Psoas muscle (tissue), 8 donors: ENCODE results near the gene ANKRD1. TPM values are rescaled to one million over a fixed set of nuclear protein-coding genes. Genes with fewer than 3 reads are reported as not detected.

ENCODE experiments used
- ATAC-seq, 4 donors: fragments of 200-7000 bp; cut with Tn5 transposase; one replicate each; pipeline ENCODE4 v1.9.1; 2020; ENCODE audit warnings: moderate library complexity in 3 of 4, mild to moderate bottlenecking in 2 of 4
- DNase-seq, 2 donors: peaks; one replicate each; pipeline ENCODE4 v3.0.0-alpha.2; 2020
- H3K27ac ChIP-seq: fragments of 200-600 bp; one replicate; pipeline ENCODE4 v1.8.0; 2022
- H3K27me3 ChIP-seq, 3 donors: fragments of 200-600 bp in 1 of 3; one replicate each; pipeline versions ENCODE4 v1.6.1 to v1.8.0; 2013 to 2022; ENCODE audit warnings: low read length in 2 of 3, mild to moderate bottlenecking in 2 of 3, moderate library complexity in 1 of 3; ENCODE audit not compliant: insufficient read depth in 3 of 3
- H3K36me3 ChIP-seq, 2 donors: fragments of 200-600 bp in 1 of 2; one replicate each; pipeline versions ENCODE4 v1.6.1 to v1.8.0; 2013 to 2022; ENCODE audit warnings: low read depth in 1 of 2, mild to moderate bottlenecking in 1 of 2, moderate library complexity in 1 of 2; ENCODE audit not compliant: insufficient read depth in 1 of 2
- H3K4me1 ChIP-seq: fragments of 200-600 bp; one replicate; pipeline ENCODE4 v1.8.0; 2022
- H3K4me3 ChIP-seq: fragments of 200-600 bp; one replicate; pipeline ENCODE4 v1.8.0; 2022; ENCODE audit warnings: mild to moderate bottlenecking
- H3K9me3 ChIP-seq: fragments of 200-600 bp; one replicate; pipeline ENCODE4 v1.8.0; 2022
- CTCF ChIP-seq: fragments of 200-600 bp; IDR thresholded peaks from one replicate; pipeline ENCODE4 v1.8.0; 2022; ENCODE audit warnings: antibody characterized with exemption
- WGBS, 3 donors: extraction: QIAGEN DNeasy Blood & Tissue Kit; methylation state at CpG; one replicate each; pipeline versions ENCODE4 v1.1.6 to v1.1.7; 2013; 5-methylcytosine and 5-hydroxymethylcytosine counted together
- intact Hi-C, 2 donors: fragments of 100-400 bp; cut with DNase I; formaldehyde crosslinking; loops; one replicate each; pipeline versions ENCODE4 v1.11.0 to v1.14.2; 2022
- polyA plus RNA-seq, 3 donors: library from polyadenylated mRNA; stranded (reverse); fragments of 200-250 nt; gene quantifications; one replicate each; pipeline ENCODE4 v1.2.3, GENCODE V29; 2013
- total RNA-seq, 4 donors: library from RNA; stranded (reverse); fragmentation: NEBNext Ultra II Directional in 2 of 4; extraction: Animal tissue kit (Norgen Biotek cat#: 25700) in 2 of 4; gene quantifications; one replicate each; pipeline versions ENCODE4 v1.2.1 to v1.2.4, GENCODE V29; 2021 to 2023
- donor health status: healthy with polysubstance abuse.
- donor health status: DM: no; HTN: no; CAD: no; lungs with moderate emphysema.
- donor health status: Bipolar disorder and iron deficiency.
- donor health status: healthy.
- donor health status: DM: yes; HTN: yes; CAD: no.
- donor health status: DM: no; HTN: no; CAD: no.
- donor health status: DM: no; HTN: no; CAD: no.
- donor health status: DM: yes; HTN: yes; CAD: no.

The ANKRD1 gene
- total and polyA plus RNA-seq, 7 donors, result 104 to 6,044 (median 1,576) TPM

DNA sequence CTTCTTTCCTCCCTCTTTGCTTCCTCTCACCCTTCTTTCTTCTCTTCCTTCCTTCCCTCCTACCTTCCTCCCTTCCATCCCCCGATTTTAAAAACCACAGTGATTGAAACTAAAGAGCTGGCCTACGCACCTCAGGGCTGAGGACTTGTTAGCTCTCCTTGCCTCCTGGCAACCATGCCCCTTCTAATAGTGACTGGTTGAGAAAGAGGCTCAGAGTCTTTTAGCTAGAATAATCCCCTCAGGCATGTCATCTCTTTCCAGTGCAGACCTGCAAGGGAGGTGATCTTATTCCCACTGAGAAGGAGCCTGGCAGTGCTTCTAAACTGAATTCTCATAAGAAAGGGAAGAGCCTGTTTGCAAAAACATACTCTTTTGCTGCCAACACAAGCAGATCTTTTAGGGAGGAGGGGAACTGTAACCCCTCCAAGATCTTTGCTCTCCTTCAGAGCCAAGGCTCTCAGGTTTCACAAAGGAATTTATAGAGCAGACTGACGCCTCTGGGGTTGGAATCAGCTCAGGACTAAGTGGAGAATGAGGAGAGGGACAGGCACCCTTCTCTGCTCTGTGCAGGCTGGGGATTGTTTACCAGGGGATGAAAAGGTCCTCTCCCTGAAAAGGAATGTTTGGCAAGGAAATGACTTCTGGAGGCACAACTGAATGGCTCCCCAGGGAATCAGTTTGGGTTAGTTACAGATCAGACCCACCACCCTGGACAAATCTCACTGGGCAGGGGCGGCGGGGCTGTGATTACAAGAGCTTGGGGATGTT, 9.4 kb upstream of the ANKRD1 start:
- intact Hi-C loops, result loop anchor here in 1 of 2 donors (2.0 kb wide), 1 partner anchor 31 kb away; no protein-coding TSS in a partner anchor
- no peaks in the 10 kb centered on the region for H3K36me3 ChIP-seq
- peak overlapping the region; percentile 81 for H3K27ac ChIP-seq
- peaks cover 0 to 2% (median 0%) of the 10 kb centered on the region in 3 donors for H3K27me3 ChIP-seq
- peak overlapping the region; percentile 3 for H3K4me3 ChIP-seq
- H3K4me1 ChIP-seq, result peaks cover 26% of the 10 kb centered on the region
- H3K9me3 ChIP-seq, result no peaks in the 10 kb centered on the region
- DNase-seq (no peak), ATAC-seq (peak; percentile 81 to 93 (median 86))
- TF ChIP-seq CTCF, result no peak
- 17 to 30% (median 20%) methylated on average over 5 of the region's 5 CpGs for WGBS, 3 donors

- Histone ChIP-seq H3K36me3 (no peaks in the 10 kb centered on the region), H3K9me3 (no peaks in the 10 kb centered on the region), H3K4me3 (no peak overlapping the region), H3K27ac (peak overlapping the region; percentile 81), H3K4me1 (peaks cover 34% of the 10 kb centered on the region), H3K27me3 (peaks cover 0 to 2% (median 0%) of the 10 kb centered on the region in 3 donors)
- intact Hi-C loops, result no loop called here
- ATAC-seq (peak in 2 of 4 donors; percentile 32 to 57), DNase-seq (no peak)
- no peak for TF ChIP-seq CTCF
- WGBS, 3 donors, result 59 to 73% (median 65%) methylated on average over 5 of the region's 5 CpGs
Observed at GRCh38 chr10:90929179-90929578, 8.3 kb upstream of the ANKRD1 start.

- no peak for TF ChIP-seq CTCF
- WGBS, 3 donors, result 88 to 89% (median 89%) methylated on average over 2 of the region's 2 CpGs
- intact Hi-C loops, result no loop called here
- no peak for DNase-seq
- ATAC-seq, result no peak
- Histone ChIP-seq H3K27ac (no peak overlapping the region), H3K4me3 (no peak overlapping the region), H3K36me3 (no peaks in the 10 kb centered on the region), H3K27me3 (peaks cover 0 to 2% (median 0%) of the 10 kb centered on the region in 3 donors), H3K9me3 (no peaks in the 10 kb centered on the region), H3K4me1 (peaks cover 42% of the 10 kb centered on the region)
Observed at GRCh38 chr10:90927293-90927692, 6.4 kb upstream of the ANKRD1 start.

GRCh38 chr10:90925079-90926029, 4.5 kb upstream of the ANKRD1 start:
- no peak for DNase-seq
- WGBS, 3 donors, result 85 to 95% (median 88%) methylated on average over 5 of the region's 5 CpGs
- ATAC-seq, result no peak
- Histone ChIP-seq H3K4me1 (peaks cover 34% of the 10 kb centered on the region), H3K9me3 (no peaks in the 10 kb centered on the region), H3K27me3 (peaks cover 0 to 2% (median 0%) of the 10 kb centered on the region in 3 donors), H3K4me3 (no peak overlapping the region), H3K27ac (peak overlapping the region; percentile 70), H3K36me3 (peaks cover 0 to 2% of the 10 kb centered on the region in 2 donors)
- no peak for TF ChIP-seq CTCF
- intact Hi-C loops, result no loop called here
